22Rv1 (cell line): ENCODE results near the gene CHAC2.
A peak's percentile ranks its signal among the peaks of the same experiment; 100 is the strongest.
"Not testable (repeated sequence)": the region's sequence is repeated elsewhere in the genome, so short reads cannot be mapped to it uniquely, and the experiment has no call there.

Experiments used
- CTCF ChIP-seq: fragments of 450-650 bp; IDR thresholded peaks from 2 replicates; pipeline ENCODE4 v1.5.1; 2017; ENCODE audit warnings: mild to moderate bottlenecking
- ZFX ChIP-seq: fragments of 450-650 bp; IDR thresholded peaks from 2 replicates; pipeline ENCODE4 v1.6.1; 2017; ENCODE audit warnings: antibody characterized with exemption, borderline replicate concordance

GRCh38 chr2:53823639-53824038 lies 56.0 kb downstream of the CHAC2 start:
- TF ChIP-seq CTCF = peak; percentile 57
- TF ChIP-seq ZFX = not testable (repeated sequence)
